ENCODE measurements around the gene VPS54.

- TF ChIP-seq CTCF (IDR thresholded peaks at IDR 0.05): no peak
- TF ChIP-seq POLR2AphosphoS5 (IDR thresholded peaks at IDR 0.05): no peak
- TF ChIP-seq EP300 (IDR thresholded peaks at IDR 0.05; ENCODE audit: low read depth): no peak
- TF ChIP-seq POLR2A (IDR thresholded peaks at IDR 0.05): no peak
Observed at GRCh38 chr2:63914311-63914710, 104.9 kb downstream of the VPS54 start.
